ENCODE data around the gene TMEM106B.

The TMEM106B gene

GRCh38 chr7:12228024-12228423 is 16.9 kb downstream of the TMEM106B start:
- no peak for DNase-seq

GRCh38 chr7:12229046-12229445 is 18.0 kb downstream of the TMEM106B start:
- no peak for DNase-seq

GRCh38 chr7:12231097-12231496 is 20.0 kb downstream of the TMEM106B start:
- DNase-seq = no peak

- no peak for DNase-seq
Observed at GRCh38 chr7:12233175-12233574, 22.1 kb downstream of the TMEM106B start.

- no peak for DNase-seq
Observed at GRCh38 chr7:12234334-12234865, 23.3 kb downstream of the TMEM106B start.

- DNase-seq = no peak
Observed at GRCh38 chr7:12235970-12236369, 24.9 kb downstream of the TMEM106B start.

- DNase-seq = no peak
Observed at GRCh38 chr7:12237007-12237406, 25.9 kb downstream of the TMEM106B start.

GRCh38 chr7:12239806-12240205 is 28.7 kb downstream of the TMEM106B start:
- no peak for DNase-seq

GRCh38 chr7:12244129-12244528 is 33.0 kb downstream of the TMEM106B start:
- DNase-seq = peak in 1 of 2 experiments; percentile 50

GRCh38 chr7:12244694-12245093 is 33.6 kb downstream of the TMEM106B start:
- peak in 1 of 2 experiments; percentile 44 for DNase-seq

GRCh38 chr7:12249706-12250105 is 38.6 kb downstream of the TMEM106B start:
- no peak for DNase-seq

GRCh38 chr7:12250232-12250631 is 39.1 kb downstream of the TMEM106B start:
- no peak for DNase-seq

GRCh38 chr7:12256090-12256489 is 45.0 kb downstream of the TMEM106B start:
- peak in 1 of 2 experiments; percentile 44 for DNase-seq

- no peak for DNase-seq
Observed at GRCh38 chr7:12257582-12257981, 46.5 kb downstream of the TMEM106B start.

GRCh38 chr7:12258074-12258473 is 47.0 kb downstream of the TMEM106B start:
- DNase-seq = no peak

- no peak for DNase-seq
Observed at GRCh38 chr7:12267542-12267941, 56.4 kb downstream of the TMEM106B start.

- DNase-seq = no peak
Observed at GRCh38 chr7:12269100-12269895, 58.2 kb downstream of the TMEM106B start.

GRCh38 chr7:12281038-12281437 is 69.9 kb downstream of the TMEM106B start:
- DNase-seq = no peak

- peak; percentile 94 to 99 for DNase-seq
Observed at GRCh38 chr7:12287901-12288300, 76.8 kb downstream of the TMEM106B start.

- DNase-seq = no peak
Observed at GRCh38 chr7:12289996-12290395, 78.9 kb downstream of the TMEM106B start.

GRCh38 chr7:12290761-12291160 is 79.7 kb downstream of the TMEM106B start:
- no peak for DNase-seq

- DNase-seq = no peak
Observed at GRCh38 chr7:12291870-12292269, 80.8 kb downstream of the TMEM106B start.

Data from NCI-H2081 (cell line).